VCaP (cell line): Measurements from ENCODE around the gene TRIM24.
"Not testable (repeated sequence)": the region's sequence is repeated elsewhere in the genome, so short reads cannot be mapped to it uniquely, and the experiment has no call there.

ENCODE experiments used
- H3K27ac ChIP-seq: fragments of 450-650 bp; 2 replicates; pipeline ENCODE4 v1.5.1; 2017
- TF ChIP-seq, protein P1 (sequence below): fragments of 450-650 bp; conservative IDR thresholded peaks from 2 replicates; pipeline ENCODE4 v1.5.1; 2017; ENCODE audit warnings: mild to moderate bottlenecking, moderate library complexity

Gene TRIM24

DNA sequence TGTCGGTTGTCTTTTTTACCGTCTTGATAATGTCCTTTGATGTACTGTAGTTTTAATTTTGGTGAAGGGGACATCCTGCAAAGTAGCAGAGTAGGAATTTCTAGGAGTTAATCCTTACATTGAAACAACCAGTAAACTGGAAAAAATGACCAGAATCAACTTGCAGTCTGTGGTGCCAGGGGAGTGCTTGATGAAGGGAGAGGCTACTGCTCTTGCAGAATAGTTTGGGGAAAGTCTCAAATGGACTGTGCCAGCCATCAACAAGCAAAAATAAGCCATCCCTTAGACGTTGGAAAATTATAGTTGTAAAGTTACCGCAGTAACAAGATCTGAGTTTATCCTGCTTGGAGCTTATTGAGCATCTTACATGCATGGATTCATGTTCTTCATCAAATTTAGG is 32.4 kb downstream of the TRIM24 start:
- H3K27ac ChIP-seq = no peak overlapping the region
- TF ChIP-seq, protein P1, sequence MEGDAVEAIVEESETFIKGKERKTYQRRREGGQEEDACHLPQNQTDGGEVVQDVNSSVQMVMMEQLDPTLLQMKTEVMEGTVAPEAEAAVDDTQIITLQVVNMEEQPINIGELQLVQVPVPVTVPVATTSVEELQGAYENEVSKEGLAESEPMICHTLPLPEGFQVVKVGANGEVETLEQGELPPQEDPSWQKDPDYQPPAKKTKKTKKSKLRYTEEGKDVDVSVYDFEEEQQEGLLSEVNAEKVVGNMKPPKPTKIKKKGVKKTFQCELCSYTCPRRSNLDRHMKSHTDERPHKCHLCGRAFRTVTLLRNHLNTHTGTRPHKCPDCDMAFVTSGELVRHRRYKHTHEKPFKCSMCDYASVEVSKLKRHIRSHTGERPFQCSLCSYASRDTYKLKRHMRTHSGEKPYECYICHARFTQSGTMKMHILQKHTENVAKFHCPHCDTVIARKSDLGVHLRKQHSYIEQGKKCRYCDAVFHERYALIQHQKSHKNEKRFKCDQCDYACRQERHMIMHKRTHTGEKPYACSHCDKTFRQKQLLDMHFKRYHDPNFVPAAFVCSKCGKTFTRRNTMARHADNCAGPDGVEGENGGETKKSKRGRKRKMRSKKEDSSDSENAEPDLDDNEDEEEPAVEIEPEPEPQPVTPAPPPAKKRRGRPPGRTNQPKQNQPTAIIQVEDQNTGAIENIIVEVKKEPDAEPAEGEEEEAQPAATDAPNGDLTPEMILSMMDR = no peak

DNA sequence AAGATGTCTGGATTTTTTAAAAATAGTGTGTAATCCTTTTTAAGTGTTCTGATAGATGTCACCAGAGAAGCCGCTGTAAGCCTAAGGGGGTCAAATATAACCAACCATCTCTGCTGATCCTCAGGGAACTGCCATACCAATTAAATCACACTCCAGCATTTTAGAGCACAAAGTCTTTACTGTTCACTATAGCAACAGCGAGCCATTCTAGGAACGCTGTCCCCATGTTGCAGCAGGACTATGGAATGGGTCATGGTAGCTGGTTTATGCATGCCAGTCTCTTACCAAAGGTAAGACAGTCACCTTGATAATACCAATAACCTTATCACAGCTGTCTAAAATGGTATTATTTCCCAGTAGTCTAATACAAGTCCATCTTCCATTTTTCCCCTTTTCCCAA is 33.5 kb downstream of the TRIM24 start:
- no peak overlapping the region for H3K27ac ChIP-seq
- TF ChIP-seq, protein P1 = no peak

DNA sequence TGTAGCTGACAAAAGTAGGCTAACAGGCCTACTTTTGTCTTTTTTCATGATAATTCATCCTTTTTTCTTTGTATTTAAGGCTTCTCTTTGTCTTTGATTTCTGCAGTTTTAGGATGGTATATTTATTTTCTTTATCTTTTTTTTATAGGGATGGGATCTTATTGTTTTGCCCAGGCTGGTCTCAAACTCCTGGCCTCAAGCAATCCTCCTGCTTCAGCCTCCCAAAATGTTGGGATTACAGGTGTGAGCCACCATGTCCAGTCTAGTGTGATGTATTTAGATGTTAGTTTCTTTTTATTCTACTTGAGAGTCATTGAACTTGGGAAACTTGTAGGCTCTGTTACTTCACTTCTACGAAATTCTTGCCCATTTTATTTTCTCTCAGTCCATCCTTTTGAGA is 35.4 kb downstream of the TRIM24 start:
- no peak overlapping the region for H3K27ac ChIP-seq
- TF ChIP-seq, protein P1 = no peak

DNA sequence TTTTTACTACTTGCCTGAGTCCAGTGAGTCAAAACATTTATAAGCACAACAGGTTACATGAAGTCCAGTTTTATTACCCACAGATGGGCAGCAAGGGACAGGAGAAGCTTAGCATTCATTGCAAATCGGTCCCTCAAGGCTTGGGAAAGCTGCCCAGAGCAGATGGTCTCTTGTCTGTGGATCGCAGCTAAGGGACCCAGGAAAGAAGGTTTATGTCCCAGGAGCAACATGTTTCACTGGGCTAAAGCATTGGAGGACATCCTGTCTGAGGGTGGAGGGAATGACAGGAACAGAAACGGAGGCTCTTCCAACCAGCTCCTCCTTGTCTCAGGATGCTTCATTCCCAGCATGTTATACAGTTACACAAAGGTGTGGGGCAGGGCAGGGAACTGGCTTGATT is 39.3 kb downstream of the TRIM24 start:
- TF ChIP-seq, protein P1 = no peak
- no peak overlapping the region for H3K27ac ChIP-seq

DNA sequence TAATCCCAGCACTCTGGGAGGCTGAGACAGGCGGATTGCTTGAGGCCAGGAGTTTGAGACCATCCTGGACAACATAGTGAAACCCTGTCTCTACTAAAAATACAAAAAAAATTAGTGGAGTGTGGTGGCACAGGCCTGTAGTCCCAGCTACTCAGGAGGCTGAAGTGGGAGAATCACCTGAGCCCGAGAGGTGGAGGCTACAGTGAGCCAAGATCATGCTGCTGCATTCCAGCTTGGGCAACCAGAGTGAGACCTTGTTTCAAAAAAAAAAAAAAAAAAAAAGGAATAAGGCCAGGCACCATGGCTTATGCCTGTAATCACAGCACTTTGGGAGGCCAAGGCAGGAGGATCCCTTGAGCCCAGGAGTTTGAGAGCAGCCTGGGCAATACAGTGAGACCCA is 40.2 kb downstream of the TRIM24 start:
- H3K27ac ChIP-seq = not testable (repeated sequence)

DNA sequence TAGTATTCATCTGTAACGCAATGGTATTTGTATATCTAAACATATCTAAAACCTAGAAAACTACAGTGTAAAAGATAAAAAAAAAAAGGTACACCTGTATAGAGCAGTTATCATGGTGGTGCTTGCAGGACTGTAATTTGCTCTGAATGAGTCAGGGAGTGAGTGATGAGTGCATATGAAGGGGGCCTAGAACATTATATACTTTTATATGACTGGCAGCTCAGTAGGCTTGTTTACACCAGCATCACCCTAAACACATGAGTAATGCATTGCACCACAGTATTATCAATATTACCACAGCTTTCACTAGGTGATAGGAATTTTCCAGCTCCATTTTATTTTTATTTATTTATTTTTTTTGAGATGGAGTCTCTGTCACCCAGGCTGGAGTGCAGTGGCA is 40.8 kb downstream of the TRIM24 start:
- TF ChIP-seq, protein P1 = no peak
- H3K27ac ChIP-seq = no peak overlapping the region

DNA sequence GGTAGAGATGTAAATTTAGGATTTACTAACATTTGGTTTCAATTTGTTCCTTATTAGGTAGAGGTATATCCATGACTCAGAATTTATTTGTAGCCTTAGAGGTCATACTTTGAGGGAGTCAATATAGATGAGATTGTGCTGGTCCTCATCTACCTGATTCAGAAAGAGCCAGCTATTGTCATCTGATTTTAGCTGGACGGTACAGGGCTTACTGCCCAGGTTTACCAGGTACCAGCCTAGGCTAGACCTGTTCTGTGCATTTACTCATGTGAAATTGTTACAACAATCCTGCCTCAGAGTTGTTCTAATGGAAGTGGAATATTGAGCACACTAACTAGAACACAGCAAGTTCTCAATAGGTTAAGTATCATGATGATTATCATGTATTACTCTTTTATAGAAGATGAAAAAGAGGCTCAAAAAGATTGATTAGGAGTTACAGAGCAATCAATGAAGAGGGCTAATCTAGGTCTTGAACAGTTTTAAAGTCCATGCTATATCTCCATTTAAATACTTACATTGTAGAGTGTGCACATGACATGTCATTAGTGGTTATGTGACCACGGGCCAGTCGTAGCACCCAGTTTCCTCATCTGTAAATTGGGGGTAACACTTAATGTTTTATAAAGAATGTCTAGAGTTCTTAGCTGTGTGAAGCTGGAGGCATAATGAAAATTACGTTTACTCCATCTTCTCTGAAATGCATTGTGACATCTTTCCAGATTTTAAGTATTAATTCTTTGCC is 42.1 kb downstream of the TRIM24 start:
- H3K27ac ChIP-seq = no peak overlapping the region
- TF ChIP-seq, protein P1 = no peak

DNA sequence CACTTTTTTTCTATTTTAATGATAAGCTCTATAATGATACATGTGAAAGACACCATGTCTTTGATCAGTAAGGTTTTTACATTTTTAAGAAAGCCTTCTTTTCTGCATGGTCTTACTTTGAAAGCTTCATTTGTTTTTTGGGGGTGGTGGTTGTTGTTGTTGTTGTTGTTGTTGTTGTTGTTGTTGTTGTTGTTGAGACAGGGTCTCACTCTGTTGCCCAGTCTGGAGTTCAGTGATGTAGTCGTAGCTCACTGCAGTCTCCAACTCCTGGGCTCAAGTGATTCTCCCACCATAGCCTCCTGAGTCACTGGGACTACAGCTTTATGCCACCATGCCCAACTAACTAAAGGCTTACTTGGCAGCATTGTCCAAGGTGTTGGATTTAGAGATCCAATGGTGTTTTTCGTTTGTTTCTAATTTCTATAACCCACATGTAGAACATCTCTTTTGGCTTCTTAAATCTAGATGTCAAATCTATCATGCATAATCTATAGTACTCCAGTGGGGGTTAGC is 45.4 kb downstream of the TRIM24 start:
- TF ChIP-seq, protein P1 = no peak
- H3K27ac ChIP-seq = no peak overlapping the region
